Karpas-422 (cell line): ENCODE data around the gene ARHGAP19. TPM values are rescaled to one million over a fixed set of nuclear protein-coding genes. Genes with fewer than 3 reads are reported as not detected.

Experiments
- DNase-seq: peaks from one replicate; pipeline ENCODE4 v3.0.0-alpha.2; 2015
- H2AFZ ChIP-seq: fragments of 200-600 bp; sonication (generic); 2 replicates; pipeline ENCODE4 v1.6.1; 2014; ENCODE audit warnings: antibody characterized with exemption, low read length, mixed read lengths
- H3K27ac ChIP-seq: fragments of 200-600 bp; sonication (generic); 2 replicates; pipeline ENCODE4 v1.5.1; 2014; ENCODE audit warnings: mild to moderate bottlenecking, low read length, moderate library complexity
- H3K27me3 ChIP-seq: fragments of 200-600 bp; sonication (generic); 2 replicates; pipeline ENCODE4 v1.6.1; 2014; ENCODE audit warnings: low read length, mixed read lengths
- H3K36me3 ChIP-seq: fragments of 200-600 bp; sonication (generic); 2 replicates; pipeline ENCODE4 v1.6.1; 2014; ENCODE audit warnings: low read length, mixed read lengths; ENCODE audit not compliant: insufficient read depth
- H3K4me1 ChIP-seq: fragments of 200-600 bp; sonication (generic); 2 replicates; pipeline ENCODE4 v1.6.1; 2014; ENCODE audit warnings: mild to moderate bottlenecking, low read length, mixed read lengths
- H3K4me2 ChIP-seq: fragments of 200-600 bp; sonication (generic); 2 replicates; pipeline ENCODE4 v1.6.1; 2014; ENCODE audit warnings: low read length, low read depth, mild to moderate bottlenecking; ENCODE audit not compliant: poor library complexity, severe bottlenecking
- H3K4me3 ChIP-seq: fragments of 200-600 bp; sonication (generic); 2 replicates; pipeline ENCODE4 v1.5.1; 2014; ENCODE audit warnings: mild to moderate bottlenecking, antibody characterized with exemption, low read length, mixed read lengths
- H3K79me2 ChIP-seq: fragments of 200-600 bp; sonication (generic); 2 replicates; pipeline ENCODE4 v1.6.1; 2014; ENCODE audit warnings: mild to moderate bottlenecking, low read length, mixed read lengths
- H3K9ac ChIP-seq: fragments of 200-600 bp; sonication (generic); 2 replicates; pipeline ENCODE4 v1.6.0; 2014; ENCODE audit warnings: low read length
- H3K9me2 ChIP-seq: fragments of 200-600 bp; sonication (generic), shearing (Covaris generic); replicated peaks from 2 replicates; pipeline ENCODE4 v1.6.0; 2014; ENCODE audit warnings: mild to moderate bottlenecking, low read length, moderate library complexity; ENCODE audit not compliant: insufficient read depth
- H3K9me3 ChIP-seq: fragments of 300-700, 200-600 bp; sonication (generic); 2 replicates; pipeline ENCODE4 v1.6.1; 2014; ENCODE audit warnings: low read length, mixed read lengths
- H4K20me1 ChIP-seq: fragments of 200-600 bp; sonication (generic); 2 replicates; pipeline ENCODE4 v1.6.1; 2014; ENCODE audit warnings: mild to moderate bottlenecking, antibody characterized with exemption, low read length, low read depth; ENCODE audit not compliant: insufficient read depth
- total RNA-seq: library from RNA; depleted of rRNA; stranded (reverse); fragments of >200 nt; shearing (Covaris generic); gene quantifications from 2 replicates; pipeline ENCODE4 v1.2.3, GENCODE V29; 2014; ENCODE audit warnings: low replicate concordance

Gene ARHGAP19
- total RNA-seq, 1 experiment from 2014 or later, result 10.4 TPM

DNA sequence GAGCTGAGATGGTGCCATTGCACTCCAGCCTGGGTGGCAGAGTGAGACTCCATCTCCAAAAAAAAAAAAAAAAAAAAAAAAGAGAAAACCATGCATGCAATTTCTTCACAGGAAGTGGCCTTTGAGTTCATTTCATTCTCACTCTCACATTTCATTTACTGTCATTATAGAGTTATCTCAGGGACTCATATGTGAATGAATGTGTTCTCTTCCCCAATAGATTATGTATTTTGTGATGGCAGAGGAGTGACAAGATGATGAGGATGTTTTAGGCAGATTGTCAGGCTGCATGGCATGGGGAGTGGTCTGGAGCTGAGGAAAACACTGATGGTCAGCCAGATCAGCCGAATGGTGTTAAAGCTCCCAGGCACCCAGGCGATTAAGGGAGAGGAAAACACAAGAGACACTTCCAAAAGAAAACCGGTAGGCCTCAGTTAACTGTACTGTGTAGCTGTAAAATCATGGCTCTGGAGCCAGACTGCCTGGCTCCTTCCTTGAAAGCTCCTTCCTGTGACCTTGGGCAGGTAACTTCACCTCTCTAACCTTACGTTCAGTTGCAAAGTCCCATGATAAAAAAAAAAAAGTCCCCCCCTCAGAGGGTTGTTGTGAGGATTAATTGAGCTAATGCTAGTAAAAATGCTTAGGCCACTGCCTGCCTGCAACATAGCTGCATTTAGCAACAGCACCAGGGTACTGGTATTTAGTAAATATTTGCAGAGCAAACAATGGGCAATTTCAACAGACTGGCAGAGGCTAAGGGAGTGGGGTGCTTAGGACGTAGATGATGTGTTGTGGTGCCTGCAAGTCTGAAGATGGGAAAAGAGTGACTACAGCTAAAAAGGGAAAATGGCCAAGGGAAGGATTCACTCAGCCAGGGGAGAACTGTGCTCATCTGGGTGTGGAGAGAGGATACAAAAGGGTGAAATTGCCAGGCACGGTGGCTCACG is 35.2 kb upstream of the ARHGAP19 start:
- H3K9ac ChIP-seq, result no peak overlapping the region
- H2AFZ ChIP-seq, result no peak overlapping the region
- H4K20me1 ChIP-seq, result no peaks in the 10 kb centered on the region; the same call in 1 of the 2 replicates
- DNase-seq, result no peak
- H3K4me2 ChIP-seq, result no peak overlapping the region
- H3K27me3 ChIP-seq, result no peaks in the 10 kb centered on the region
- H3K4me3 ChIP-seq, result no peak overlapping the region
- peaks cover 8% of the 10 kb centered on the region; the same call in 1 of the 2 replicates for H3K79me2 ChIP-seq
- peaks cover 4% of the 10 kb centered on the region for H3K4me1 ChIP-seq
- no peaks in the 10 kb centered on the region for H3K36me3 ChIP-seq
- H3K9me2 ChIP-seq, result no peaks in the 10 kb centered on the region
- no peak overlapping the region for H3K27ac ChIP-seq
- no peaks in the 10 kb centered on the region for H3K9me3 ChIP-seq

DNA sequence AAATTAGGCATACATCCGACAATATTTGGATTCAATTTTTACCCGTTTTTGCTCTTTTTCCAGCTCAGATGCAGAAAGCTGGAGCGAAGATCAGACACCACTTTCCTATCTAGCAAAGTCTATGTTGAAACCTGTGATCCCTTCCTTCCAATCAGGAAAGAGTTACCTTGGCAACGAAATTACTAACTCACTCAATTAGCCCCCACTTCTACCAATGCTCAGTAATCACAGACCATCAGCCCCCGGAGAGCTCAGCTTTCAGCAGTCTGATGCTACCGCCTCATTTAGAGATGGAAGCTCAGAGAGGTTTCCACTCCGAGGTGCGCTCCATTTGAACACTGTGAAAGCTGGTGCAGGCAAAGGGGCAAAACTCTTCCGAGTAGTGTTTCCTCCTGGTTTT is 33.3 kb upstream of the ARHGAP19 start:
- no peak overlapping the region for H3K4me3 ChIP-seq
- H3K79me2 ChIP-seq, result no peaks in the 10 kb centered on the region
- H3K4me2 ChIP-seq, result no peak overlapping the region
- H3K9ac ChIP-seq, result no peak overlapping the region
- 0 out of 2 replicates have a peak, but pooled peaks cover 3% of the 10 kb centered on the region for H4K20me1 ChIP-seq
- DNase-seq, result no peak
- no peaks in the 10 kb centered on the region for H3K9me2 ChIP-seq
- H3K4me1 ChIP-seq, result peaks cover under 1% of the 10 kb centered on the region
- H3K27ac ChIP-seq, result no peak overlapping the region
- H3K27me3 ChIP-seq, result no peaks in the 10 kb centered on the region
- no peak overlapping the region for H2AFZ ChIP-seq
- no peaks in the 10 kb centered on the region for H3K36me3 ChIP-seq
- H3K9me3 ChIP-seq, result no peaks in the 10 kb centered on the region

DNA sequence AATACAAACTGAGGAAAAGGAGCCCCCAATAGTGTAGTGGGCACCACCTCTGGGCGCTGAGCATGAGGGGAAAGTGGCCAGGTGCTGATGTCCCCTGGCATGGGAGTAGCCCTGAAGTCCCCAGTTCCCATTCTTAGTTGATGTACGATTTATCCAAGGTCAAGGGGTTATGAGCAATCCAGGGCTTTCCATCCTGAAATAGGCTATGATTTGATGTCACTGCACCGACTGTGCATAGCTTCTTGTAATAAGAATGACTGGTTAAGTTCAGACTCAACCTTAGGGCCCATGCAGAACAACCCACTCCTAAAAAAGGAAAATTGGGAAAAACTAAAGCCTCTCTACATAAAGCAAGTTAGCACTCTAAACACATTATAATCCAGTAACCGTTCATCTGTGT is 31.1 kb upstream of the ARHGAP19 start:
- H3K9me2 ChIP-seq, result no peaks in the 10 kb centered on the region
- H4K20me1 ChIP-seq, result 0 out of 2 replicates have a peak, but pooled peaks cover 3% of the 10 kb centered on the region
- no peaks in the 10 kb centered on the region for H3K36me3 ChIP-seq
- no peaks in the 10 kb centered on the region for H3K79me2 ChIP-seq
- no peak overlapping the region for H3K4me2 ChIP-seq
- no peaks in the 10 kb centered on the region for H3K9me3 ChIP-seq
- H3K4me3 ChIP-seq, result no peak overlapping the region
- H3K27me3 ChIP-seq, result no peaks in the 10 kb centered on the region
- peaks cover 12% of the 10 kb centered on the region for H3K4me1 ChIP-seq
- DNase-seq, result no peak
- no peak overlapping the region for H3K9ac ChIP-seq
- no peak overlapping the region for H3K27ac ChIP-seq
- no peak overlapping the region for H2AFZ ChIP-seq

DNA sequence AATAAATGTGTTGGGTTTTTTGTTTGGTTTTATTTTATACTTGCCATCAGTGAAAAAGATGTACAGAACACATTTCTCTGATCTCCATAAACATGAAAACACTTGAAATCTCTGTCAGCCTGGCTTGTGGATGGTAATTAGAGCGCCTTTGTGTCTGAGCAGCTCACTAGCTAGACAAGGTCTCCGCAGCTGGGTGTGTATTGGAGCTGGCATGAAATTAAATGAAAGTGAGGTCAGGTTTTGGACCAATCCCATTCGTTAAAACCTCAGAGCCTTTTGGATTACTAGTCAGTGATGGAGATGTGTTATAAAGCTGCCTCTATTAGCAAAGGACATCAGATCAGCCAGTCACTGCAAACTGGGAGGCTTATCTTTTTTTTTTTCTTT is 29.4 kb upstream of the ARHGAP19 start:
- Histone ChIP-seq H3K4me1 (peaks cover 13% of the 10 kb centered on the region), H2AFZ (no peak overlapping the region), H3K79me2 (no peaks in the 10 kb centered on the region), H3K9ac (no peak overlapping the region), H3K9me2 (no peaks in the 10 kb centered on the region), H3K27me3 (no peaks in the 10 kb centered on the region), H4K20me1 (0 out of 2 replicates have a peak, but pooled peaks cover 3% of the 10 kb centered on the region), H3K4me2 (no peak overlapping the region), H3K27ac (no peak overlapping the region), H3K36me3 (no peaks in the 10 kb centered on the region), H3K9me3 (no peaks in the 10 kb centered on the region), H3K4me3 (no peak overlapping the region)
- no peak for DNase-seq

DNA sequence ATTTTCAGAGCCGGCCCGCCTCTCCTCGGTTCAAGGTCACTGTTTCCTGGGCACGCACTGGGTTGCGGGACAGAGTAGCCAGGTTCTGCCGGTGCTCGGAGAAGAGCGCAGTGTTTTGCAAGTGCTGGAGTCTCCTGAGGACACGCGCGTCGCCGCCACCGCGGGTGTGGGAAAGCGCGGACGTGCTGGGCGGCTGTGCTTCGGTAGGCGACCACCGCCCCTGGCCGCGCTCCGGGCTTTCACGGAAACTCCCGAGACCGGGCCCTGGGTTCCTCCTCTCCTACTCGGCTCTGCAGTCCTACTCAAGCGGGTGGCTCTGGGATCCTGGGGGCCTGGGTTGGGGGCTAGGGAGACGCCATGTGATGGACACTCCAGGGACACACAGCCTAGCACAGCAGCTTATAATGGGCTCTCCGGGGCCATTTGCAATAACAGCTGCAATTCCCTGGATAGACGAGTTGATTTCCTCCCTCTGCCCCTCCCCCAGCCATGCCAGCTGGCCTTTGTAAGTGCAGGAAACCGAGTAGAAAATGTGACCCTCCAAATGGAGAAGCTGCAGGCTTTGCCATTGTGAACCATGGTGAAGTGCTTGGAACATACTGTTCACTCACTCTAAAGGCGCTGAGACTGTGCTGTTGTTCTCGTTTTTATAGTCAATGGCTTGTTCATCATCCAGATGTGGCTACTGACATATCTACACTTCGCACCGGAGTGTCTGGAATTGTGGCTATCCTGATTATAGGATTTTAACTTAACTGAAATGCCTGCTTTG is 28.8 kb upstream of the ARHGAP19 start:
- Histone ChIP-seq H3K9me2 (no peaks in the 10 kb centered on the region), H3K79me2 (no peaks in the 10 kb centered on the region), H3K9ac (no peak overlapping the region), H3K27me3 (no peaks in the 10 kb centered on the region), H3K4me3 (peak overlapping the region; percentile 69; the same call in 1 of the 2 replicates), H3K36me3 (no peaks in the 10 kb centered on the region), H2AFZ (no peak overlapping the region), H3K4me2 (peak overlapping the region; percentile 77), H4K20me1 (0 out of 2 replicates have a peak, but pooled peaks cover 3% of the 10 kb centered on the region), H3K4me1 (peaks cover 13% of the 10 kb centered on the region), H3K9me3 (no peaks in the 10 kb centered on the region), H3K27ac (no peak overlapping the region)
- DNase-seq, result no peak

DNA sequence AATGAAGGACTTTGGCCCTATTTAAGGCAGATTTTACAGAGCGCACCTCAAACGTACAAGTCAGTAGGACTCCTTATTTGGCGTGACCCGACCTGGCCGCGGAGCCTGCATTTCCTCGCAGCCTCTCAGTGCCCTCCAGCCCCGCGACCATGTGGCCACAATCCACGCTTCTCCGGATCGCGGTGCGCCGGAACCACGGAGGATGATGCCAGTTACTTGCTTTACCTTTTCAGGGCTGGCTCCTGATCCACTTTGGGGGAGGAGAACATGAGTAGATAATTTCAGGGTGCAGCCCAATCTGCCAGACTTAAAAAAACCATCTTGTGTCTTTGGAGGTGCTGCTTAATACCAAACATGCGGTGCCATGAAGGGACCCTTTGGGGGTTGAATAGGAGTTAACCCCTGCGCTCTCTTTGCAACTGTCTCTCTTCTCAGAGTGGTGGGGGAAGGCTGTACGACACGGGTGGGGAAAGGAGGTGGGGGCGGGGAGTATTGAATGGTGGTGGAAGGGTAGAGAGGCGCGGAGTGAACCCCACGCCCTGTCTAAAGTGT is 28.1 kb upstream of the ARHGAP19 start:
- Histone ChIP-seq H3K4me2 (peak overlapping the region; percentile 77), H3K36me3 (no peaks in the 10 kb centered on the region), H2AFZ (peak overlapping the region; percentile 62; the same call in 1 of the 2 replicates), H3K9me3 (no peaks in the 10 kb centered on the region), H3K9ac (peak overlapping the region; percentile 77), H3K4me1 (peaks cover 13% of the 10 kb centered on the region), H3K4me3 (peak overlapping the region; percentile 69), H3K27me3 (no peaks in the 10 kb centered on the region), H3K9me2 (no peaks in the 10 kb centered on the region), H3K27ac (no peak overlapping the region), H3K79me2 (no peaks in the 10 kb centered on the region), H4K20me1 (0 out of 2 replicates have a peak, but pooled peaks cover 3% of the 10 kb centered on the region)
- DNase-seq, result no peak

DNA sequence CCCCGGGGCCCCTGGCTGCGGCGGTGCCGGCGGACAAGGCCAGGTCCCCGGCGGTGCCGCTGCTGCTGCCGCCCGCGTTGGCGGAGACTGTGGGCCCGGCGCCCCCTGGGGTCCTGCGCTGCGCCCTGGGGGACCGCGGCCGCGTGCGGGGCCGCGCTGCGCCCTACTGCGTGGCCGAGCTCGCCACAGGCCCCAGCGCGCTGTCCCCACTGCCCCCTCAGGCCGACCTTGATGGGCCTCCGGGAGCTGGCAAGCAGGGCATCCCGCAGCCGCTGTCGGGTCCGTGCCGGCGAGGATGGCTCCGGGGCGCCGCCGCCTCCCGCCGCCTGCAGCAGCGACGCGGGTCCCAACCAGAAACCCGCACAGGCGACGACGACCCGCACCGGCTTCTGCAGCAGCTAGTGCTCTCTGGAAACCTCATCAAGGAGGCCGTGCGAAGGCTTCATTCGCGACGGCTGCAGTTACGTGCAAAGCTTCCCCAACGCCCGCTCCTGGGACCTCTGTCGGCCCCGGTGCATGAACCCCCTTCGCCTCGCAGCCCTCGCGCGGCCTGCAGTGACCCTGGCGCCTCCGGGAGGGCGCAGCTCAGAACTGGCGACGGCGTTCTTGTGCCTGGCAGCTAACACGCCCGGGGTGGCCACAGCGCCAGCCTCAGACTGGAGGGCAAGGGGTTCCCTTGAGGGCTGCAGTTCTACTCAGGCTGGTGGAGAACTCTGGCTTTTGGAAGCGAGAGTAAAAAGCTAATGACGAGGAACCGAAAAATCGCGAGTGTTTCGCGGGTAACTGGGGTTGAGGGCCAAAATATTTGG is 27.4 kb upstream of the ARHGAP19 start:
- peak overlapping the region; percentile 77 for H3K4me2 ChIP-seq
- peak; percentile 78 for DNase-seq
- no peak overlapping the region for H3K27ac ChIP-seq
- no peaks in the 10 kb centered on the region for H3K9me3 ChIP-seq
- peak overlapping the region; percentile 69 for H3K4me3 ChIP-seq
- no peaks in the 10 kb centered on the region for H3K79me2 ChIP-seq
- 0 out of 2 replicates have a peak, but pooled peaks cover 3% of the 10 kb centered on the region for H4K20me1 ChIP-seq
- H3K27me3 ChIP-seq, result no peaks in the 10 kb centered on the region
- no peaks in the 10 kb centered on the region for H3K36me3 ChIP-seq
- H2AFZ ChIP-seq, result peak overlapping the region; percentile 62; the same call in 1 of the 2 replicates
- H3K4me1 ChIP-seq, result peaks cover 13% of the 10 kb centered on the region
- H3K9me2 ChIP-seq, result no peaks in the 10 kb centered on the region
- H3K9ac ChIP-seq, result peak overlapping the region; percentile 77
